ENCODE measurements around the gene DAGLA. TPM values are rescaled to one million over a fixed set of nuclear protein-coding genes. Genes with fewer than 3 reads are reported as not detected.

The DAGLA gene
- total and polyA plus RNA-seq, 2 donors (not counting 1 experiment from before 2014, with no cell fraction given), result 0.06 TPM; not detected in 1

- H3K27me3 ChIP-seq (replicated peaks in 1 of 4; ENCODE audit: control extremely low read depth in 1 of 4, control insufficient read depth in 3 of 4, insufficient read depth in 4 of 4, low read length in 3 of 4), result peaks cover 0 to 12% (median 0%) of the 10 kb centered on the region in 4 experiments
- no peaks in the 10 kb centered on the region for H3K9me3 Mint-ChIP-seq (ENCODE audit: insufficient read depth)
- ChIA-PET POLR2A (no interaction called here), CTCF (interaction anchor here (2.7 kb wide), 1 partner anchor 11 kb away, joined by 9 read pairs; no protein-coding TSS in a partner anchor)
- no peaks in the 10 kb centered on the region for H4K20me1 ChIP-seq (ENCODE audit: control insufficient read depth, insufficient read depth, low read length, poor library complexity, severe bottlenecking)
- WGBS (ENCODE audit: insufficient coverage), result 93% methylated on average over 10 of the region's 10 CpGs
- H3K4me2 ChIP-seq (replicated peaks; ENCODE audit: low read depth, low read length, poor library complexity, severe bottlenecking), result no peak overlapping the region
- H2AFZ ChIP-seq (ENCODE audit: insufficient read depth, low read depth, low read length, poor library complexity, severe bottlenecking), result no peak overlapping the region
- H3K4me3 Mint-ChIP-seq, result no peak overlapping the region
- peaks cover 0 to 2% (median 0%) of the 10 kb centered on the region in 3 donors for H3K9me3 ChIP-seq (ENCODE audit: control extremely low read depth in 1 of 3, control insufficient read depth in 2 of 3, insufficient read depth in 1 of 3, low read length in 2 of 3)
- TF ChIP-seq CTCF (IDR thresholded peaks at IDR 0.05) (no peak), EZH2 (IDR thresholded peaks at IDR 0.05; ENCODE audit: borderline replicate concordance, insufficient read depth, low read depth, low read length, poor library complexity, severe bottlenecking) (no peak)
- no peak overlapping the region for H3K27ac Mint-ChIP-seq
- H3K27ac ChIP-seq (ENCODE audit: low read length in 2 of 2), result no peak overlapping the region
- H3K27me3 Mint-ChIP-seq, result peaks cover 5% of the 10 kb centered on the region
- ATAC-seq (ENCODE audit: low read depth) (no peak), DNase-seq (no peak)
- no peaks in the 10 kb centered on the region for H3K4me1 Mint-ChIP-seq
- no peaks in the 10 kb centered on the region for H3K79me2 ChIP-seq (ENCODE audit: control insufficient read depth, insufficient read depth, low read length)
- no peaks in the 10 kb centered on the region for H3K4me1 ChIP-seq (ENCODE audit: control insufficient read depth in 2 of 2, insufficient read depth in 2 of 2, low read length in 2 of 2)
- intact Hi-C loops (cut with micrococcal nuclease), result loop anchor here (5.0 kb wide), 1 partner anchor 568 kb away; no protein-coding TSS in a partner anchor
- no peaks in the 10 kb centered on the region for H3K36me3 ChIP-seq (replicated peaks in 1 of 2; ENCODE audit: control extremely low read depth in 1 of 2, control insufficient read depth in 1 of 2, extremely low read depth in 1 of 2, insufficient read depth in 2 of 2, low read length in 1 of 2)
- no peak overlapping the region for H3K9ac ChIP-seq (ENCODE audit: low read length)
- no peak overlapping the region for H3K4me3 ChIP-seq (ENCODE audit: control extremely low read depth in 1 of 5, extremely low read depth in 1 of 5, insufficient read depth in 1 of 5, low read depth in 2 of 5, low read length in 4 of 5)
These were observed 64.5 kb downstream of the DAGLA start for GRCh38 chr11:61744609-61745156.

DNA sequence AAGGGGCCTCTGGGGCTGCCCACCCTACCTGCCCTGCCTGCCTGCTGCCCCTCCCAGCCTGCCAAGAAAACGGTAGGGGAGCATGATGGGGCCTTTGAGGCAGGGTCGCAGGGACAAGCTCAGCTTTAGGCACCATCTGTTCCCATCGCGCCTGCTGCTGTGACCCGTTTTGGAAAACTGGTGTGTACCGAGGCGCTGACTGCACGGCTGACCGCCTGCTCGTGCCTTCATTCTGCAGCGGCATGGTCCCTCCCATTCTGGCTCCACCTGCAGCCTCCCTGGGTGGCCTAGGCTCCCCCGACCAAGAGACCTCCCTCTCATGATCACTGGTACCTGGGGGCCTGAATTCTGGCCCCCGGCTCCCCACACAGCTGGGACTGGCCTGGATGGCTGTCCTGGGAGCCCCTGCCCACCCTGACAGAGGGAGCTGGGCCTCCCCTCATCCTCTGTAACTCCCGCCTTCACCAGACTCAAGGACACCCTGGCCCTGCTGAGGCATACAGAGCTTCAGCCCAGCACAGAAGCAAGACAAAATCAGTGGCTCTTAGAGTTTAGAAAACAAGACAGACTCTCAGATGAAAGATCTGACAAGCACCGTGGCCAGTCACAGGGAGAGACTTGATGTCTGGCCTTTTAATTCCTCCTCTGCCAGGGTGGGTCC lies 65.7 kb downstream of the DAGLA start:
- Mint-ChIP-seq H3K27ac (no peak overlapping the region), H3K9me3 (ENCODE audit: insufficient read depth) (no peaks in the 10 kb centered on the region), H3K4me1 (no peaks in the 10 kb centered on the region), H3K27me3 (peaks cover 9% of the 10 kb centered on the region), H3K4me3 (no peak overlapping the region)
- no peaks in the 10 kb centered on the region for H3K79me2 ChIP-seq (ENCODE audit: control insufficient read depth, insufficient read depth, low read length)
- H3K36me3 ChIP-seq (replicated peaks in 1 of 2; ENCODE audit: control extremely low read depth in 1 of 2, control insufficient read depth in 1 of 2, extremely low read depth in 1 of 2, insufficient read depth in 2 of 2, low read length in 1 of 2), result no peaks in the 10 kb centered on the region
- ChIA-PET POLR2A (no interaction called here), CTCF (interaction anchor here (0.6 to 6.6 kb wide), 3 partner anchors 13 to 362 kb away, joined by 7 to 69 read pairs (median 9); no protein-coding TSS in a partner anchor)
- WGBS (ENCODE audit: insufficient coverage), result 87% methylated on average over 15 of the region's 15 CpGs
- H3K27me3 ChIP-seq (replicated peaks in 1 of 4; ENCODE audit: control extremely low read depth in 1 of 4, control insufficient read depth in 3 of 4, insufficient read depth in 4 of 4, low read length in 3 of 4), result peaks cover 0 to 23% (median 4%) of the 10 kb centered on the region in 4 experiments
- H3K4me1 ChIP-seq (ENCODE audit: control insufficient read depth in 2 of 2, insufficient read depth in 2 of 2, low read length in 2 of 2), result no peaks in the 10 kb centered on the region
- H3K4me2 ChIP-seq (replicated peaks; ENCODE audit: low read depth, low read length, poor library complexity, severe bottlenecking), result no peak overlapping the region
- no peak overlapping the region for H3K9ac ChIP-seq (ENCODE audit: low read length)
- no peaks in the 10 kb centered on the region for H4K20me1 ChIP-seq (ENCODE audit: control insufficient read depth, insufficient read depth, low read length, poor library complexity, severe bottlenecking)
- no peak overlapping the region for H3K4me3 ChIP-seq (ENCODE audit: control extremely low read depth in 1 of 5, extremely low read depth in 1 of 5, insufficient read depth in 1 of 5, low read depth in 2 of 5, low read length in 4 of 5)
- ATAC-seq (ENCODE audit: low read depth) (no peak), DNase-seq (no peak)
- no peak overlapping the region for H3K27ac ChIP-seq (ENCODE audit: low read length in 2 of 2)
- intact Hi-C loops (cut with micrococcal nuclease), result loop anchor here (5.0 kb wide), 1 partner anchor 566 kb away; no protein-coding TSS in a partner anchor
- no peak overlapping the region for H2AFZ ChIP-seq (ENCODE audit: insufficient read depth, low read depth, low read length, poor library complexity, severe bottlenecking)
- no peak for TF ChIP-seq CTCF (IDR thresholded peaks at IDR 0.05)
- H3K9me3 ChIP-seq (ENCODE audit: control extremely low read depth in 1 of 3, control insufficient read depth in 2 of 3, insufficient read depth in 1 of 3, low read length in 2 of 3), result peaks cover 0 to 2% (median 0%) of the 10 kb centered on the region in 3 donors
